Measurements from ENCODE around the gene ALPK1.

- TF ChIP-seq, protein P1, sequence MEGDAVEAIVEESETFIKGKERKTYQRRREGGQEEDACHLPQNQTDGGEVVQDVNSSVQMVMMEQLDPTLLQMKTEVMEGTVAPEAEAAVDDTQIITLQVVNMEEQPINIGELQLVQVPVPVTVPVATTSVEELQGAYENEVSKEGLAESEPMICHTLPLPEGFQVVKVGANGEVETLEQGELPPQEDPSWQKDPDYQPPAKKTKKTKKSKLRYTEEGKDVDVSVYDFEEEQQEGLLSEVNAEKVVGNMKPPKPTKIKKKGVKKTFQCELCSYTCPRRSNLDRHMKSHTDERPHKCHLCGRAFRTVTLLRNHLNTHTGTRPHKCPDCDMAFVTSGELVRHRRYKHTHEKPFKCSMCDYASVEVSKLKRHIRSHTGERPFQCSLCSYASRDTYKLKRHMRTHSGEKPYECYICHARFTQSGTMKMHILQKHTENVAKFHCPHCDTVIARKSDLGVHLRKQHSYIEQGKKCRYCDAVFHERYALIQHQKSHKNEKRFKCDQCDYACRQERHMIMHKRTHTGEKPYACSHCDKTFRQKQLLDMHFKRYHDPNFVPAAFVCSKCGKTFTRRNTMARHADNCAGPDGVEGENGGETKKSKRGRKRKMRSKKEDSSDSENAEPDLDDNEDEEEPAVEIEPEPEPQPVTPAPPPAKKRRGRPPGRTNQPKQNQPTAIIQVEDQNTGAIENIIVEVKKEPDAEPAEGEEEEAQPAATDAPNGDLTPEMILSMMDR (IDR thresholded peaks at IDR 0.05; ENCODE audit: poor library complexity, severe bottlenecking) = no peak
- TF ChIP-seq POLR2AphosphoS5 (IDR thresholded peaks at IDR 0.05) (no peak), EZH2 (IDR thresholded peaks at IDR 0.05; ENCODE audit: borderline replicate concordance, insufficient read depth, low read length, poor library complexity, severe bottlenecking) (no peak), RAD21 (conservative IDR thresholded peaks at IDR 0.05) (no peak), EP300 (conservative IDR thresholded peaks at IDR 0.05; ENCODE audit: poor library complexity, severe bottlenecking) (no peak), REST (IDR thresholded peaks at IDR 0.05; ENCODE audit: borderline replicate concordance) (no peak), TAF1 (IDR thresholded peaks at IDR 0.05; ENCODE audit: low read depth) (no peak), MXI1 (conservative IDR thresholded peaks at IDR 0.05; ENCODE audit: poor library complexity, severe bottlenecking) (no peak)
These were observed 124.7 kb downstream of the ALPK1 start for GRCh38 chr4:112421911-112422310.

Data from neural cell (in vitro differentiated cells).